SKM-1 treated with dmso at 0.1 percent for 144 hours (cell line): ENCODE measurements around the gene MED16.
"Not testable (repeated sequence)": the region's sequence is repeated elsewhere in the genome, so short reads cannot be mapped to it uniquely, and the experiment has no call there.

ENCODE experiments used
- DNase-seq: peaks from one replicate; lab custom pipeline; 2025; ENCODE audit not compliant: unreplicated experiment; lab: John Stamatoyannopoulos, UW

Gene MED16

DNA sequence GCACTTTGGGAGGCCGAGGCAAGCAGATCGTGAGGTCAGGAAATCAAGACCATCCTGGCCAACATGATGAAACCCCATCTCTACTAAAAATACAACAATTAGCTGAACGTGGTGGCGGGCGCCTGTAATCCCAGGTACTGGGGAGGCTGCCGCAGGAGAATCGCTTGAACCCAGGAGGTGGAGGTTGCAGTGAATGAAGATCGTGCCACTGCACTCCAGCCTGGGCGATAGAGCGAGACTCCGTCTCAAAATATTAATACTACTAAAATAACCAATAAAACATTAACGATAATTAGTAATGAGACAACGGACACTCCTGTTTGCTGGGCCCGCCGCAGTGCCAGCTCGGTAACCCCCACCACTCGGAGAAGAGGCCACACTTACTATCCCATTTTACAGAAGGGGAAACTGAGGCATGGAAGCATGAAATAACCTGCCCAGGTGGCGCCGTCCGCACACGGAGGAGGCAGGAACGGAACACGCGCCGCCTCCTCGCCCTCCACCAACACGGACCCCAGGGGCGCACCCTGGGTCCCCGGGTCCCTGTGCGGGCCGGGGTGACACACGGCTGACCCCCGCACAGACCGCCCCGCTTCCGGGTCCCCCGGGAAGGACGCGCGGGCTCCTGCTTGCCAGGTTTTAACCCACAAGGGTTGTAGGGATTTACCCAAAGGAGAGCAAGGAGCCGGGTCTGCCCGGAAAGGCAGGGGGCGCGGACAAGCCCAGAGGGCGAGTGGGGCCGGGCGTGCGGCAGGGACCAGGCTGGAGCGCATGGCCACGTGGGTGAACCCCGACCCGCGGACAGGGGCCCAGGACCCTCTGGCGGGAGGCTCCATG, 18.4 kb upstream of the MED16 start:
- no peak for DNase-seq

- no peak for DNase-seq
Measured at GRCh38 chr19:907183-907853, 14.3 kb upstream of the MED16 start.

DNA sequence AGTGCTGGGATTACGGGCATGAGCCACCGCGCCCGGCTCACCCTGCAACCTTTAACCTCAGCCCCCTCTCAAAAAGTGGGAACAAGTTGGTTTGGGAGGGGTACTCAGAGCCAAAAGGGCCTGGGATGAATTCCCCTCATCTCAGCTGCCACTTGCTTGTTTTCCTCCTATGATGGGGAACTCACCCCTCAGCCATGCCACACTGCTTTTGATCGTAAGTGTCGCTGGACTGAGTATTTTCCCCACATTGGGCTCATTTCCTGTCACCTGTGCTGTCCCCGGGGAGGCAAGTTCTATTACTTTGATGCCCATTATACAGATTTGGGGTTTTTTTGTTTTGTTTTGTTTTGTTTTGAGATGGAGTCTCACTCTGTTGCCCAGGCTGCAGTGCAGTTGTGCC, 13.5 kb upstream of the MED16 start:
- DNase-seq = no peak

DNA sequence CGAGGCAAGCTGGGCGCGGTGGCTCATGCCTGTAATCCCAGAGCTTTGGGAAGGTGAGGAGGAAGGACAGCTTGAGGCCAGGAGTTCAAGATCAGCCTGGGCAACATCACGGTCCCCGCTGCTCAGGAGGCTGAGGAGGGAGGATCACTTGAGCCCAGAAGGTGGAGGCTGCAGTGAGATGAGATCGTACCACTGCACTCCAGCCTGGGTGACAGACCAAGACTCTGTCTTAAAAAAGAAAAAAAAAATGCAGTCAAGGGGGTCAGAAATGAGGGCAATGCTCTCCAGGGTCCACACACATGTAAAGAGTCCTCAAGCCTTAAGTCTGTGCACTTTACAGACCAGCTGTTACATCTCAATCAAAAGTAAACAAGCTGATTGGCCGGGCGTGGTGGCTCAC, 11.6 kb upstream of the MED16 start:
- no peak for DNase-seq

- no peak for DNase-seq
Measured at GRCh38 chr19:903266-903797, 10.3 kb upstream of the MED16 start.

DNA sequence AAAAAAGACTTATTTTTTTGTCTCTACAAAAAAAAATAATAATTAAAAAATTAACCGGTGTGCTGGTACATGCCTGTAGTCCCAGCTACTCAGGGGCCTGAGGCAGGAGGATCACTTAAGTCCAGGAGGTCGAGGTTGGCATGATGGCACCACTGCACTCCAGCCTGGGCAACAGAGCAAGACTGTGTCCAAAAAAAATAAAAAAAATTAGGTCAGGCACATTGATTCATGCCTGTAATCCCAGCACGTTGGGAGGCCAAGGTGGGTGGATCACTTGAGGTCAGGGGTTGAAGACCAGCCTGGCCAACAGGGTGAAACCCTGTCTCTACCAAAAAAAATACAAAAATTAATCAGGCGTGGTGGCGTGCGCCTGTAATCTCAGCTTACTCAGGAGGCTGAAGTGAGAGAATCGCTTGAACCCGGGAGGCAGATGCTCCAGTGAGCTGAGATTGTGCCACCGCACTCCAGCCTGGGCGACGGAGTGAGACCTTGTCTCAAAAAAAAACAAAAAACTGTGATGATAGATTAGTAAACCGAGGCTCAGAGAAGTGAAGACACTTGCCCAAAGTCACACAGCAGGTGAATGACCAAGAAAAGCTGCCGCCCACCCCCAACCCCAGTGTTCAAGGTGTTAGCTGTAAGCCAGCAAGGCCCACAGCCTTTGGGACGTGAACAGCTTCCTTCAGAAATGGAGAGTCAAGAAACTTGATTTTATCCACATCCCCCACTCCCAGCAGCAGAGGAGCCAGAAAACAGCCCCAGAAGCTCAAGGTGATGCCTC, 9.6 kb upstream of the MED16 start:
- no peak for DNase-seq

GRCh38 chr19:902093-902370, 9.0 kb upstream of the MED16 start:
- no peak for DNase-seq

DNA sequence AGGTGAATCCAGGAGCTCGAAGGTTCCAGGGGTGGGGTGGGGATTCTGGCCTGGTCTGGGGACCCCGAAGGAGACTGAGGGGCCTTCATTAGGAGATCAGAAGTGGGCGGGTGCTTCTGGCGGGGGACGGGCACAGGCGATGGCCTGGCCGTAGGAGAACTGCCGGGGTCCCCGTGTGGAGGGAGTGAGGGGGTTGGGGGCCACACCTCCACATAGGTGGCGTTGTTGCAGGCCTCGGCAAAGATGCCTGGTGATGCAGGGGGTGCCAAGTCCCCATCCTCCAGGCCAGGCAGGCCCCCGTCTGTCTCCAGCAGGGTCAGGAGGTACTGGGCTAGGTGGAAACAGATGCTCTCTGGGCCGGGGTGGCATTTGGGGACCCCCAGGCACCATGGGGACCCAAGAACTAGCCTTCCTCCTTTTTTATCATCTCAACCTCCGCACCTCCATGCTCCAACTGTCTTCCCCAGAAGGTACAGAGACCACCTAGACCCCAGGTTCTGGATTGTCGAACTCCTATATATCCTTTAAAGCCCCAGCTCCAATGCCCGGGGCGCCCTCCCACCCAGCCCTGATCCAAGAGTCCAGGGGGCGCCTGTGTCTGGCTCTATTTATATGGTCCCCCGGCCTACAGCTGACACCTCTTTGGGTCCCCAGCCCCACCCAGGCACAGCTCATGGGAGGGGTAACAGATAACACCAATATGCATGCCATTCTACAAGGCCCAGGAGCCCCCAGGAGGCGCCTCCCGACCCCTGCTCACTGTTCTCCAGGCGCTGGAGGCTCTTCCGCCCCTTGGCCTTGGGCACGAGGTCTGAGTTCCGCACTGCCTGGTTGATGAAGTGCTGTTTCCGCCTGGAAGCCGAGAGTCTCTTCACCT, 8.5 kb upstream of the MED16 start:
- no peak for DNase-seq

DNA sequence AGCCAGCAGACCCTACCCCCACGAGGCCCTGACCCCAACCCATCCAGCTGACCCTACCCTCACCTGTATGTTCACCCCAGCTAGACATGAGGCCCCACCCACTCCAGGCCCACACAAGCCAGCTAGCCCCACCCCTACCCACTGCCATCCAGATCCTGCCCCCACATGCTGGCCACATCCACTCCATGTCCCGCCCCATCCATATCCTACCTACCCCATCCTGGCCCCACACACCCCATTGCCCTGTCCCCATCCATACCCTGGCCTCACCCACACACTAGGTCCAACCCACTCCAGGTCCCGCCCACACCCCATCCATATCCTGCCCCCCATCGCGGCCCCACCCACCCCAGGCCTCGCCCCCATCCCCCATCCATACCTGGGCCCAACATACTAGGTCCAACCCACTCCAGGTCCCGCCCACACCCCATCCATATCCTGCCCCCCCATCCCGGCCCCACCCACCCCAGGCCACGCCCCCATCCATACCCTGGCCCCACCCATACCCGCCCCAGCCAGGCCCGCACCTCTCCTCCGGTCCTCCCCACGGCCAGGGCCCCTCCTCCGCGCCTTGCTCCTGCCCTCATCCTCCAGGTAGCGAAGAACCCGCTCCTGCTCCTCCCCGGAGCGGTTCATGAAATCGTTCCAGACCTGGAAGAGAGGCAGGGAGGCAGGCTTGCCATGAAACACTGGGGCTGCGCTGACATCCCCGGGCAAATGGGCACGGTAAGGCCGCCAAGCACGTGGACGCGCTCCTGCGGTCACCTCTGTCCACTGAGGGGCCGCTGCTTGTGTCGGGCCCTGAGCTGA, 7.5 kb upstream of the MED16 start:
- no peak for DNase-seq

DNA sequence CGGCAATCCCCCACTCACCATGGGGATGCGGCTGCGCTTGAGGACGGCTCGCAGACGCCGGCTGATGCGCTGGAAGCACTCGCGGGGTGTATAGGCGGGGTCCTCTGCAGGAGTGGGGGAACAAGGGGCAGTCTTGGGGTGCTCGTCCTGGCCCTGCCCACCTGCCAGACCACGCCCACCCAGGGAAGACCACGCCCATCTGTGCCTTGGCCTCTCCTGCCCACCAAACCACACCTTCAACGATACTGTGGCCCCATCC, 7.0 kb upstream of the MED16 start:
- no peak for DNase-seq

DNA sequence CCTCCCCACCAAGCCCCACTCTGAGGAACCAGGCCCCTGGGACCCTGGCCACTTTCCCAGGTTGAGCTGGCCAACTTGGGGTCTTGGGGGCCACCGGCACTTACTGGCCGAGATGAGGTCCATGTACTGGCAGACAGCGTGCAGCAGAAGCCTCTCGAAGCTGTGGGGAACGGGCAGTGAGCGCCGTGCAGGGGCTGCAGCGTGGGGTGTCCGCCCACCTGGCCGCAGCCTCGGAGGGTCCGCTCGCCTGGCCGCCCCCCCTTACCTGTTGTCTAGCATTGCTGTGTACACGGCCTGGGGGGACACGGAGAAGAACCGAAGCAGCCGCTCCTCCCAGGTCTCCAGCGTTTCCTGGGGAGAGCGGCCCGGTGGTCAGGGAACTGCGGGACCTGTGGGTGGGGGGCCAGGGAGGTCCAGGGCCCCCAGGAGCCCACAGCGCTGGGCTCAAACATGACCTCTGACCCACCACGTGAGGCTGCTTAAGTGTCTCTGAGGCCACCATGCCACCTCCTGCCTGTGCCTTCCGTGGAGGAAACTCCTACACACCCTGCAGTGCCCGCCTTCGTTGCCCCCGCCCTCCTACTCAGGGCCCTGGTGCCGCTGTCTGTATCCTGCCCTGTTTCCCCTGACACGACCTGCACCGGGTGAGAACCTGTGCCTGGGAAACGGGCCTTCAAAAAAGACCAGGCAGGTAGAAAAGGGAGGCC, 6.5 kb upstream of the MED16 start:
- DNase-seq = no peak

DNA sequence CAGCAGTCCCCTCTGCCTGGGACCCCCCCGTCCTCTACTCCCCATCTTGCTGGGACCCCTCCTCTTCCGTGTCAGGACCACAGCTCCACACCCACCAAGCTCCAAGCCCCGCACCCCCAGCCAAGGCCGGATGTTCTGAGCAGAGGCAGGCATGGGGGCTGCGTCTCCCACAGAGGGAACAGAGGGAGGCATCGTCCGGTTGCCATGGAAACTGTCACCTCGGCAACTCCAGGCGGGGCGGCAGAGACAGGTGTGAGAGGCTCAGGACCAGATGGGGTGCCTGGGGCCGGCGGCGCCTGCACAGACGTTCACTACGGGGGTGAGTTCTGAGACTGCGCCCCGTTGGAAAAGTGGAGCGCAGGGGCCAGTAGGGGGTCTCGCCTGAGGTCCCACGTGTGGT, 5.7 kb upstream of the MED16 start:
- no peak for DNase-seq

- DNase-seq = no peak
Measured at GRCh38 chr19:897442-898039, 4.6 kb upstream of the MED16 start.

DNA sequence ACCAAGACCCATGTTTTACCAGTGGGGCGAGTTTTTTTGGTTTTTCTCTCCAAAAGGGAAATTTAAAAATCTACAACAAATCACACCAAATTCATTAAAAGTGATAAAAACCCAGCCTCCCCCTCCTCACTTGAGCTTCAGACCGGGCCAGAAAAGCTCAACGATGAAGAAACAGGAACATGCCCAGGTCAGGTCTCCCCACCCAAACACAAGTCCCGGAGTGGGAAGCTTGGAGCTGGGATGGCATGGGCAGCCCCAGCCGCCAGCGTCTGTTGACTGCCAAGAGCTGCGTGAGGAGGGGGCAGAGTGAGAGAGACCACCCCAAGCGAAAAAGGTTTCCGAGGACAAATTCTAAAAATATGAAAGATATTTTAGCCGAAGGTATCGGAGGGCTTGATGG, 4.0 kb upstream of the MED16 start:
- DNase-seq = no peak

- DNase-seq = no peak
Measured at GRCh38 chr19:896434-896833, 3.4 kb upstream of the MED16 start.

DNA sequence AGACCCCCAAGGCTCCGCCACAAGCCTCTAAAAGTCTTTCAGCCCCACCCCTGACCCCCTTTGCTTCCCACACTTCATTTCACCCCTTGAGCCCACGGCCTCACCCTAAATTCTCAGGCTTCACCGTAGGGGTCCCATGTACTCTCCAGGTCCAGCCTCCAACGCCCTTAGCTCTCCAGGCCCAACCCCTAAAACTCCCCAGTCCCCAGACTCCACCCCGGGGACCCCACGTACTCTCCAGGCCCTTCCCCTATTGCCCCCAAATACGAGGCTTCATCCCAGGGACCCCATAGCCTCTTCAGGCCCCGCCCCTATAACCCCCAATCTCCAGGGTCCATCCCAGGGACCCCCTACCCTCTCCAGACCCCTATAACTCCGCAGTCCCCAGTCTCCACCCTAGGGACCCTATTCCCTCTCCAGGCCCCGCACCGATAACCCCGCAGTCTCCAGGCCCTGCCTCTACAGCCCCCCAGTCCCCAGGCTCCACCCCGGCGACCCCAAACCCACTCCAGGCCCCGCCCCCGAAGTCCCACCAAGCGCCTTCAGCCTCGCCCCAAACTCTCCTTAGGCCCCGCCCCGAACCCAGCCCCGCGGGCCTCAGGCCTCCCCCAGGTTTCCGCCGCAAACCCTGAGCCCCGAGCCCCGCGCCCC, 619 bp downstream of the MED16 start:
- no peak for DNase-seq

DNA sequence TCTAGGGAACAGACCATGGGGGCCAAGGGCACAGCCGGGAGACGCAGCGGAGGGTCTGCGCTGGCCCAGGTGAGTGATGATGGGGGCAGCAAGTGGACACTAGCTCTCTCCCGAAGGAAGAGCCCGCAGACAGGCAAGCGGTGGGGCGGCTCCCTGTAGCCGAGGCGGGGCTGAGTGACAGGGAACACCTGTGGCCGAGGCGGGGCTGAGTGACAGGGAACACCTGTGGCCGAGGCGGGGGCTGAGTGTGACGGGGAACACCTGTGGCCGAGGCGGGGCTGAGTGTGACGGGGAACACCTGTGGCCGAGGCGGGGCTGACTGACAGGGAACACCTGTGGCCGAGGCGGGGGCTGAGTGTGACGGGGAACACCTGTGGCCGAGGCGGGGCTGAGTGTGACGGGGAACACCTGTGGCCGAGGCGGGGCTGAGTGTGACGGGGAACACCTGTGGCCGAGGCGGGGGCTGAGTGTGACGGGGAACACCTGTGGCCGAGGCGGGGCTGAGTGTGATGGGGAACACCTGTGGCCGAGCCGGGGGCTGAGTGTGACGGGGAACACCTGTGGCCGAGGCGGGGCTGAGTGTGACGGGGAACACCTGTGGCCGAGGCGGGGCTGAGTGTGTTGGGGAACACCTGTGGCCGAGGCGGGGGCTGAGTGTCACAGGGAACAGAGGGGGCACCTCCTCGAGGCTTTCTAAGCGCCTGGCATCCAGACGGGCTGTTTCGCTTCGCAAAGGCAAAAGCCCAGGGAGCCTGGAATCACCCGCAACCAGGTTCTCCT, 1.4 kb downstream of the MED16 start:
- not testable (repeated sequence) for DNase-seq

DNA sequence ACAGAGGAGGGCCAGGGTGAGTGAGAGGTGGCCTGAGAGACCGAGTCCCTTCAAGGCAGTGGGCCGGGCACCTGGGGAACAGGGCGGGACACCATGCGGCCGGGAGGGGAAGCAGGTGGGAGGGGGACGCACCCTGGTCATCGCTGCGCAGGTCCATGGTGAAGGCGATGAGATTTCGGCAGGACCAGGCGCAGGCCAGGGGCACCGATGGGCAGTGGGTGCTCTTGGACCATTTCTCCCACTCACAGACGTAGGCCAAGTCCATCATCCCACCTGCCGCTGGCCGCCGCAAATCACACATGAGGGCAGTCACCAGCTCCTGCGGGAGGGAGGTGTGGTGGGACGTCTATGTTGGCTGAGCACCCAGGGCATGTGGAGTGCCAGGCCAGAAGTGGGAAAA, 2.2 kb downstream of the MED16 start:
- no peak for DNase-seq
